GM12874 (cell line): ENCODE measurements around the gene CUTA.

Experiments used
- TF ChIP-seq, protein P1 (sequence below): IDR thresholded peaks from 2 replicates; pipeline ENCODE4 v1.5.1; 2011; ENCODE audit warnings: low read depth, mild to moderate bottlenecking, control low read depth, low read length, moderate library complexity; ENCODE audit not compliant: insufficient read depth

Gene CUTA

GRCh38 chr6:33425668-33426577, 8.0 kb upstream of the CUTA start:
- TF ChIP-seq, protein P1, sequence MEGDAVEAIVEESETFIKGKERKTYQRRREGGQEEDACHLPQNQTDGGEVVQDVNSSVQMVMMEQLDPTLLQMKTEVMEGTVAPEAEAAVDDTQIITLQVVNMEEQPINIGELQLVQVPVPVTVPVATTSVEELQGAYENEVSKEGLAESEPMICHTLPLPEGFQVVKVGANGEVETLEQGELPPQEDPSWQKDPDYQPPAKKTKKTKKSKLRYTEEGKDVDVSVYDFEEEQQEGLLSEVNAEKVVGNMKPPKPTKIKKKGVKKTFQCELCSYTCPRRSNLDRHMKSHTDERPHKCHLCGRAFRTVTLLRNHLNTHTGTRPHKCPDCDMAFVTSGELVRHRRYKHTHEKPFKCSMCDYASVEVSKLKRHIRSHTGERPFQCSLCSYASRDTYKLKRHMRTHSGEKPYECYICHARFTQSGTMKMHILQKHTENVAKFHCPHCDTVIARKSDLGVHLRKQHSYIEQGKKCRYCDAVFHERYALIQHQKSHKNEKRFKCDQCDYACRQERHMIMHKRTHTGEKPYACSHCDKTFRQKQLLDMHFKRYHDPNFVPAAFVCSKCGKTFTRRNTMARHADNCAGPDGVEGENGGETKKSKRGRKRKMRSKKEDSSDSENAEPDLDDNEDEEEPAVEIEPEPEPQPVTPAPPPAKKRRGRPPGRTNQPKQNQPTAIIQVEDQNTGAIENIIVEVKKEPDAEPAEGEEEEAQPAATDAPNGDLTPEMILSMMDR = peak; percentile 71

DNA sequence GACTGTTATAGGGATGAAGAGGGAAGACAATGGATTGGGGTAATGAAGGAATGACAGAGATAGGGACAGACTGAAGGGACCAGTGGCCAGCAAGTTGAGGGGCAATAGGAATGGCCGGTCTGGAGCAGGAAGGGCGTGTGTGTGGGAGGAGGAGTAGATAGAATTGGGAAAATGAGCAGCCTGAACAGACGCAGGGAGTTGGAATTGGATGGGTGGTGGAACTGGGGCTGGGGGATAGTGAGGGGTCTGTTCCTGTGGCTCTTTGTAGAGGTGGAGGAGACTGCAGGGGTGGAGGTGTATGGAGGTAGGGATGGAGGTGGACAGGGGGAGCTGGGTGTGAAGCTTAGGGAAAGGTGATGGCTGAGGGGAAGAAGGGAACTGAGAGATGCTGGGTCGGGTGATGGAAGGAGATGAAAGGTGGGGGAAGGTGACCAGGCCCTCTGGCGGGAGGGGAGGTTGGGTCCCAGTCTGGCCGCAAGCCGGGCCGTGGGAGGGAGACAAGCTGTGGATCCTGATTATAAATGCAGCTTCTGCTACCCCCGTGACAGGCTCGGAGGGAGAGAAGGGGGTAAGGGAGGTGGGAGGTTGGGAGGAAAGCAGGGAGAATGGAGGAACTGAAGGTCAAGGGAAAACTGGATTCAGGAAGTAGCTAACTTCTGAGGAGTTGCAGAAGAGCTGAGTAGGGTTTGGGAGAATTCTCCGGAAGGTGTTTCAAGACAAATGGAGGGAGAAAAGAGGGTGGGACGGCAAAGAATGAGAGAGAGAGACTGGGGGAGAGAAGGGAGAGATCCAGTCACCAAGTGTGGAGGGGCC, 7.2 kb upstream of the CUTA start:
- TF ChIP-seq, protein P1 = no peak

DNA sequence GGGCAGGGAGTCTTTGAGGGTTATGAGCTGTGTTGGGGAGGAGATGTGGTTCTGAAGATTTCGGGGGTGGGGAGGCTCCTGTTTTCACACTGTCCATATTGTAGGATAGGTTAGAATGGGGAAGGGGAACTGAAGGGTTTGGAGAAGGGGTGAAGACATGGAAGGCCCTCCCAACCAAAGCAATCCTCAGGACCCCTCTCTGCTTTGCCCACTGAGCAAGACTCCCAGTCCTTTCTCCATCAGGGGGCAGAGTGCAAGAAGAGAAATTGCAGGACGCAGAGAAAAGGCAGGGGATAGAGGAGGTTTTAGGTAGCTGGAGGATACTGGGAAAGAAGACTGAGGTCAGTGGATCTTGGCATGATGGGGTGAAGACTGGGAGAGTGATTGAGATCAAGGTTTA, 5.9 kb upstream of the CUTA start:
- TF ChIP-seq, protein P1 = no peak

DNA sequence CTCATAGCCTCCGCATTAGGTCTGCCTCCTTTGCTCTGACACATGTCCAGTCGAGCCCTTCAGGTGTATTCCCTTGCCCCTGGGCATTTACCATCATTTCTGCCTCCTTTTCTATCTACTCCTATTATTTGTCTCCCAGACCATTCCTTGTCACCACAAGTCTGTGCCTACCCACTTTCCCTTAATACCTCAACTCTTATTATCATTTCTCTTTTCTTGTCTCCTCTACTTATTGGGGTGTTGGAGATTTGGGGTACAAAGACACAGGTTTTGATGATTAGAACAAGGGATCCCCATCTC, 3.4 kb upstream of the CUTA start:
- TF ChIP-seq, protein P1 = no peak

GRCh38 chr6:33420491-33421343, 2.8 kb upstream of the CUTA start:
- TF ChIP-seq, protein P1 = no peak

- TF ChIP-seq, protein P1 = no peak
Measured at GRCh38 chr6:33419580-33420490, 1.9 kb upstream of the CUTA start, which contains the start of gene SYNGAP1. Gene SYNGAP1 (plus strand): TSS chr6:33420065. CDS start chr6:33420265, 200 bp downstream.
